Mesodermal cell (in vitro differentiated cells): ENCODE results near the gene B3GALNT2.
A peak's percentile ranks its signal among the peaks of the same experiment; 100 is the strongest.

ENCODE experiments used
- H3K27ac ChIP-seq: 2 replicates; pipeline ENCODE4 v1.7.0; 2013; ENCODE audit warnings: mild to moderate bottlenecking, low read depth, low read length, moderate library complexity; ENCODE audit not compliant: severe bottlenecking
- H3K36me3 ChIP-seq: 2 replicates; pipeline ENCODE4 v1.7.1; 2013; ENCODE audit warnings: mild to moderate bottlenecking, low read length, moderate library complexity; ENCODE audit not compliant: control insufficient read depth, insufficient read depth
- H3K4me1 ChIP-seq: one replicate; pipeline ENCODE4 v1.7.1; 2013; ENCODE audit warnings: mild to moderate bottlenecking, low read length; ENCODE audit not compliant: insufficient read depth, control insufficient read depth, poor library complexity, severe bottlenecking
- H3K4me3 ChIP-seq: 2 replicates; pipeline ENCODE4 v1.7.0; 2013; ENCODE audit warnings: low read length, control low read depth, mild to moderate bottlenecking; ENCODE audit not compliant: insufficient read depth, poor library complexity, severe bottlenecking; ENCODE audit errors: extremely low read depth
- H3K9me3 ChIP-seq: 2 replicates; pipeline ENCODE4 v1.7.1; 2013; ENCODE audit warnings: mild to moderate bottlenecking, low read length, moderate library complexity; ENCODE audit not compliant: control insufficient read depth
- WGBS, 2 experiments: methylation state at CpG; one replicate each; pipeline ENCODE4 v1.1.5; 2013; ENCODE audit warnings: missing lambda C conversion rate in 2 of 2; ENCODE audit not compliant: insufficient coverage in 2 of 2; 5-methylcytosine and 5-hydroxymethylcytosine counted together

Gene B3GALNT2

DNA sequence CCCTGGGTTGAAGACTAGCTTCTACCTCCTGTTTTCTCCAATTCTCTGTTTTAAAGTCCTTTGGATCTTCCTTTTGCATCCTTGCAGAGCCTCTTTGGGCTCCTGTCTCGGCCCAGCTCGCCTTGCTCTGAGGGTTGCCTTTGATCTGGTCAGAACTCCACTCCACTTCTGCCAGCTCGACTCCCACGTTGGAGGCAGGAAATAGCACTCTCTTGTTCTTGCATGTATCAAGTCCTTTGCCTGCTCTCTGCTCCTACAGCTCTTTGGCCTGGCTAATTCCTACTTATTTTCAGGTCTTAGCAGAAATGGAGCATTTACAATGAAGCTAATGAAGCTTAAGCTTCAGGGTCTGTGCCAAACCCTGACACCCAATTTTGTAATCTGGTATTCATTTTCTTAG lies 21.1 kb upstream of the B3GALNT2 start:
- Histone ChIP-seq H3K4me3 (no peak overlapping the region), H3K9me3 (no peaks in the 10 kb centered on the region), H3K36me3 (no peaks in the 10 kb centered on the region), H3K27ac (no peak overlapping the region), H3K4me1 (no peaks in the 10 kb centered on the region)
- WGBS, 2 experiments = 59 to 67% methylated on average over 4 of the region's 4 CpGs

DNA sequence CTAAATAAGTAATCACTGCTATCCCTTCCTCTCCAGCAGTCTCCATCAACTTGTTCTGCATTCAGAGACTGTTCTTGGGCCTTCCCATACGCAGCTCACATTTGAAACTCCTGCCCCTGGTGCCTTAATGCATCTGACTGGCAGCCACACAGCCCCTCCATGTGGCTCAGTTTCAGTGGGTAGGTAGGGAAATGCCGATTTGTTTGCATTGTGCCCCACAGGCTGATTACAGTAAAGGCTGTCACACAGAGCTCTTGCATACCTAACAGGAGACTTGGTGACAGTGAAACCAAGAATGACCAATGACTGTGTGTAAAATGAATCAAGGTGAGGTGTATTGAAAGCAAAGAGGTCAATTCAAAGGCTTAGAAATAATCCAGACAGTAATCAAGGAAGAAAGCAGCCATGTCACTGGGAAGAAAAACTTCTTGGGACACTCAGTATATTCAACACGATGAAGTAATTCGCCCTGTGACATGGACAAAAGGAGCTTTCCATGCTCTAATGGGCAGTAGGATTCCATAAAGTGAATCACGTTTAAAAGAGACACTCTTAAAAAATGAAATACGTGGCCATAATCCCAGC lies 12.7 kb upstream of the B3GALNT2 start:
- 91 to 93% methylated on average over 5 of the region's 6 CpGs for WGBS, 2 experiments
- no peak overlapping the region for H3K4me3 ChIP-seq
- no peaks in the 10 kb centered on the region for H3K9me3 ChIP-seq
- H3K27ac ChIP-seq = no peak overlapping the region
- no peaks in the 10 kb centered on the region for H3K36me3 ChIP-seq
- no peaks in the 10 kb centered on the region for H3K4me1 ChIP-seq

DNA sequence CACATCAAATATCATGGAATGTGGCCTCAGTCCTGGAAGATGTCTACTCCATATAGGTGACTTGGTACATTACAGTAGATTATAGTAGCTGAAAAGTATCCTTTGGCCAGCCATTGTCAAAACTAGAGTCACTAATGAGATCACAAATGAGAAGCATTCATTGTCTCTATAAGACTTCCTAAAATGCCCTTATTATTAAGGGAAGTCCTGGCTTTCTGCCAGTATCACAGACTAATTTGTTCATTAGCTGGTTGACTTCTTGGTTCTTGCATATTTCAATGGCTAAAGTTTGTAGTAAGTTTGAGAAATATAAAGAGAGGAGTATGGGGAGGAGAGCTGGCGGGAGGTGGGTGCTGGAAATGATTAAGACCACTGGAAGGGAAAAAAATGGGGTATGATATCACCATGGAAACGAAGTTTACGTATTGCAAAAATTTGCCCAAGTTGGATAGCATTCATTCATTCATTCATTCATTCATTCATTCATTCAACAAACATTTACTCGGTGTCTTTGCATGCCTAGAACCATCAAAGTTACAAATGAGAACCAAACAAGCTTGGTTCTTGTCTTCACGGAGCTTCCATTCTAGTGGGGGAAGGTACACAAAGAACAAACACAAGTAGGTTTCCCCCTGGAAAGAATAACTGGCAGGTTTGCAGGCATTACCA lies 11.7 kb upstream of the B3GALNT2 start:
- Histone ChIP-seq H3K4me1 (no peaks in the 10 kb centered on the region), H3K27ac (no peak overlapping the region), H3K4me3 (no peak overlapping the region), H3K9me3 (no peaks in the 10 kb centered on the region), H3K36me3 (no peaks in the 10 kb centered on the region)
- 95% methylated on average over 3 to 4 of the region's 5 CpGs for WGBS, 2 experiments

DNA sequence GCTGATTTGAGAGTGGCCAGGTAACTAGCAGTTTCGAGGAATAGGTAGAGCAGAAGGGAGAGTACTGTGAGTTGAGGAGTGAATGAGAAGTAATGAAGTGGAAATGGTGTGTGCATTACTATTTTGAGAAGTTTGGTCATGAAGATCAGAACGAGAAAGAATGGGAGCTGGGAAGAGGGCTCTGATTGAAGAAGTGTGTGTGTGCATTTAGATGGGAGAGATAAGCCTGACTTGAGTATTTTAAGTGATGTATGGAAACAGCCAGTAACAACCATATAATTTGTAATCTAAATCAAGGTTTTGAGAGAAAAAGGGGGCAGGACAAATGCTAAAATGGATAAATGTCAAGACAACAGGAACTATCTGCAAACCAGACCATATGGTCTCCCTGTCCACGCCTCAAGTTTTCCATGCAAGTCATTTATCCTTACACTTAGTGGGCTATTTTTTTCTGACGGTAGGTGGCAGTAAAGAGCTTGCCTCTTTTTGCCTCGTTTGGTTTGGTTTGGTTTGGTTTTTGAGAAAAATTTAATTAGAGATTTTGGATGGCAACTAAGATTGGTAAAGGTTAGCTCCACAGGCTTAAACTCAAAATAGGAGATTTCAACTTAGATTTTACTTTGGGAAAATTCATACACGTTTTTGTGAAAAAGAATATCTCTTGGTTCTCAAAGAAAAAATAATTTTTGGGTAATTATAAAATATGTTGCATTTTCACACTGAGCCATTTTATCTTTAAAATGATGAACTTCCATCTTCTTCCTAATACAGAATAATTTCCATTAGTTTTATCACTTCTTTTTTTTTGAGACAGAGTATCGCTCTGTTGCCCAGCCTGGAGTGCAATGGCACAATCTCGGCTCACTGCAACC lies 9.5 kb upstream of the B3GALNT2 start:
- no peaks in the 10 kb centered on the region for H3K9me3 ChIP-seq
- no peaks in the 10 kb centered on the region for H3K36me3 ChIP-seq
- WGBS, 2 experiments = 74 to 83% methylated on average over 4 of the region's 8 CpGs

DNA sequence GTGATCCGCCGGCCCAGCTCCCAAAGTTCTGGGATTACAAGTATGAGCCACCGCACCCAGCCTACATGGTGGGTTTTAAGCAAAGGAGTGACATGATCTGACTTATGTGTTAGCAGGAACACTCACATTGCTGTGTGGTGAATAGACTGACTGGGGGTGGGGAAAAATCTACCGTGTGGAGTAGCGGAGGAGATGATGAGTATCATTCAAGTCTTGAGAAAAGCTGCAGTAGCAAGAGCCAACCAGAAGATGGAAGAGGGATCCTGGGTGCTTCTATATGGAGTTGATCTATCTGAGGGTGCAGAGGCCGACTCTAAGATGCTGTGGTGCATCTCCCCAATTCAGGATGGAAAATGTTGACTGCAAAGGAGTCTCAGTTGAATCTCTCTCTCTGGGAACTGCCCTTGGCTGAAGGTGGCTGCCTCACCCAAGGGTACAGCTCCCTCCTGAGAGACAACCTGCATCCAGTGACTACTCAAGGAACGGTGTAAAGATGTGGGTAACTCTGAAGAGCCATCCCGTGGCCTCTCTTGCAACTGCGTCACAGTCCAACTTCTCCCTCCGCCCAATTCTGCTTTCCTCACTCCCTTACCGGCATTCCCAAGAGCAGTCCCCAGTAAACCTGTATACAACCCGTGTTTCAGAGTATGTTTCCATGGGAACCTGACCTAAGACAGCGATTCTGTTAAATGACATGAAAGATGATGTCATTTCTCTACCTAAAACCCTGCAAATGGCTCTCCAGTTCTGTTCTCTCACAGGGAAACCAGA lies 7.4 kb upstream of the B3GALNT2 start:
- H3K4me1 ChIP-seq = no peaks in the 10 kb centered on the region
- no peak overlapping the region for H3K27ac ChIP-seq
- H3K9me3 ChIP-seq = no peaks in the 10 kb centered on the region
- WGBS, 2 experiments = 76 to 83% methylated on average over 12 to 13 of the region's 13 CpGs
- no peaks in the 10 kb centered on the region for H3K36me3 ChIP-seq
- no peak overlapping the region for H3K4me3 ChIP-seq

More for the DNA sequence above, 9.5 kb upstream of the B3GALNT2 start:
- no peak overlapping the region for H3K27ac ChIP-seq
- H3K4me3 ChIP-seq = no peak overlapping the region
- no peaks in the 10 kb centered on the region for H3K4me1 ChIP-seq

DNA sequence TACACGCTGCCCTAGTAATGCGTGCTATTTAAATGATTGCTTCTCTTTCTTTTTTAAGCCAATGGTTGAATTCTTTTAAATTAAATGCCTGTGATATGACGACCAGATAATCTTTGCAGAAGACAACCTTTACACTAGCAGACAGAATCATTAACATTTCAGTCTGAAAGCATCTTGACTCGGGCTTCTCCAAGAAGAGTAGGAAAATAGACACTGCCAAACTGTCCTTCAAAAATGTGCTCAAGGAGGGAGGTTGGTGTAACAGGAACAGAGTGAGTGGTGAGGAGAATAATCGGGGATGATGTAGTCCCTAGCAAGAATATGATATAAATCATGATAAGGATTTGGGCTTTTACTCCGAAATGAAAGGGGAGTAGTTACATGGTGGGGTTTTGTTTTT lies 6.6 kb upstream of the B3GALNT2 start:
- no peak overlapping the region for H3K4me3 ChIP-seq
- H3K36me3 ChIP-seq = no peaks in the 10 kb centered on the region
- no peak overlapping the region for H3K27ac ChIP-seq
- 100% methylated on average over 2 of the region's 6 CpGs for WGBS, 2 experiments
- H3K9me3 ChIP-seq = no peaks in the 10 kb centered on the region
- no peaks in the 10 kb centered on the region for H3K4me1 ChIP-seq

DNA sequence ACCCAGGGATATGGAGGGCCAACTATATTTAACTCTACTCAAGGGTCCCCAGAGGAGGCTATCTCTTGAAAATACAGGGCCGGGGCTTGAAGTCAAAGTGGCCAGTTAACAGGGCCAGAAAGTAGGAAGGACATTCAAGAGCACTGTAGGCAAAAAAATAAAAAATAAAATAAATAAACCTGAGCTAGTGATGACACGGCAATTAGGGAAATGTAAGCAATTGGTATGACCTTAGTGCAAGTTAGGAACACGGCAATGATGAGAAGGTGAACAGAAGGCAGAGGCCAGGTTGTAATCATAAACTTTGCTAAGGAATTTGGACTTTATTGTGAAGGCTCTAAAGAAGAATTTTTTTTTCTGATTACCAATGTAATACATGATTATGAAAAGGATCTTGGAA lies 3.4 kb upstream of the B3GALNT2 start:
- Histone ChIP-seq H3K4me1 (no peaks in the 10 kb centered on the region), H3K36me3 (no peaks in the 10 kb centered on the region), H3K9me3 (no peaks in the 10 kb centered on the region), H3K27ac (no peak overlapping the region), H3K4me3 (no peak overlapping the region)
- 81 to 100% methylated on average over 2 of the region's 3 CpGs for WGBS, 2 experiments

DNA sequence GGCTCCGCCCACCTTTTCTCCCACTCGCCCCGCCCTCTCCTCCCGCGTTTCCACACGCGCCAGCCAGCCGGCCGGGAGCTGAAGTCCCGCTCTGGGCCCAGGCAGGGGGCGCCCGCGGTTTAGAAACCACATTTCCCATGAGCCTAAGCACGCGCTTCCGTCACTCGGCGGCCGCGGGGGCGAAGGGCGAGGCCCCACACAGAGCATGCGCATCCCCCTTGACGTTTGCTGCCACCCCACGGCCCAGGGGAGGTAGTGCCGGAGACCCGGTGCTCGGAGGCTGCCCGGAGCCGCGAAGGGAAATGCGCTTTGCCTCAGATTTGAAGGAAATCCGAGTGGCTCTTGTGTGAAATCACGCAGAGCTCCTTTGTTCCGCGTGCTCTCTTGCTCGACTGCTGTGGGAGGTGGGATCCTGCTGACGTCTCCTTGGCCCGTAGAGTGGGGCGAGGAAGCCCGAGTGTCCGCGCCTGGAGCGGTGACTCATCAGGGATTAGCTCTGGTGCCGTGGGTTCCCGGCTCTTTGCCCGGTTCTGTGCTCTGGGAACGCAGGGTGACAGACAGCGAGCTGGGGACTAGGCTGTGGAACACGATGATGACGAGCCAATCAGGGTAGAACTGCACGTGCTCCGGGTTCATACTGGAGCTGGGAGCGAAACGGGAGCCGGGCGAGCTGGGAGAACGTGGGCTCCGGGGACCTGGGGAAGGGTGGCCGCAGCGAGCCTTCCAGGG lies 406 bp upstream of the B3GALNT2 start:
- Histone ChIP-seq H3K27ac (peak overlapping the region; percentile 98), H3K4me1 (no peaks in the 10 kb centered on the region), H3K4me3 (peak overlapping the region; percentile 70), H3K36me3 (peaks cover under 1% of the 10 kb centered on the region), H3K9me3 (no peaks in the 10 kb centered on the region)
- WGBS, 2 experiments = 0 to 1% methylated on average over 52 to 61 of the region's 61 CpGs

DNA sequence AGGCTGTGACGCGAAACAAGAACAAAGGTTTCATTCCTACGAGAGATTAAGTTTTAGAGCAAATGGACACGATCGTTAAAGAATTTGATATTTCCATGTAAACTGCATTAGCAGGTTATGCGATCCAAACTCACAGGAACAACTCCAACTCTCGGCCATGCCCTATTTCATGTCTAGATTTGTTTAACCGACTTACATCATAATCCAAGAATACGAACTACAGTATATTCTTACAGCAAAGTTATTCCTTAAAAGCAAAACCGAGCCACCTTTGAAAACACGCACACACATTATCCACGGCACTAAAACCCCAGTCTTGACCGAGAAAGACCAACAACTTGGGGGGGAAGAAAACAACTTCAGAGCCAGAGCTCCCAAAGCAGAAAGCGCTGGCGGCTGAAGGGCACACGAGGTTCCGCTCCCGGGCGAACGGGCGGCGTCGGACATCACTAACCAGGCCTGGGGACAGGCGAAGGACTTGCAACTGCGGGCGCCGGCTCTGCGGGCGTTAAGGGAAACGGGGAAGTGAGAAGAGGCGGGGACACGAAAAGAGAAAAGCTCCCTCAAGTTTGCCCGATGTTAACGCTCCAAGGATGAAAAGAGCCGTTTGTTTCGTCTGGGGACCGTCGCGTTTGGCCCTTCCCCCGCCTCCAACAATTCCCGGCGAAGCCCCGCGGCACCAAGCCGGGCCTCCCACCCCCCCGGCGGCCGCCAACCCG lies 690 bp downstream of the B3GALNT2 start:
- peaks cover 5% of the 10 kb centered on the region for H3K36me3 ChIP-seq
- H3K4me3 ChIP-seq = peak overlapping the region; percentile 70
- H3K4me1 ChIP-seq = no peaks in the 10 kb centered on the region
- peak overlapping the region; percentile 57 for H3K27ac ChIP-seq
- no peaks in the 10 kb centered on the region for H3K9me3 ChIP-seq
- WGBS, 2 experiments = 1% methylated on average over 38 to 48 of the region's 49 CpGs
